ENCODE measurements around the gene SELL. TPM values are rescaled to one million over a fixed set of nuclear protein-coding genes. Genes with fewer than 3 reads are reported as not detected.
"Not testable (repeated sequence)": the region's sequence is repeated elsewhere in the genome, so short reads cannot be mapped to it uniquely, and the experiment has no call there.

The SELL gene
- total RNA-seq, 1 donor from 2014 or later = not detected

DNA sequence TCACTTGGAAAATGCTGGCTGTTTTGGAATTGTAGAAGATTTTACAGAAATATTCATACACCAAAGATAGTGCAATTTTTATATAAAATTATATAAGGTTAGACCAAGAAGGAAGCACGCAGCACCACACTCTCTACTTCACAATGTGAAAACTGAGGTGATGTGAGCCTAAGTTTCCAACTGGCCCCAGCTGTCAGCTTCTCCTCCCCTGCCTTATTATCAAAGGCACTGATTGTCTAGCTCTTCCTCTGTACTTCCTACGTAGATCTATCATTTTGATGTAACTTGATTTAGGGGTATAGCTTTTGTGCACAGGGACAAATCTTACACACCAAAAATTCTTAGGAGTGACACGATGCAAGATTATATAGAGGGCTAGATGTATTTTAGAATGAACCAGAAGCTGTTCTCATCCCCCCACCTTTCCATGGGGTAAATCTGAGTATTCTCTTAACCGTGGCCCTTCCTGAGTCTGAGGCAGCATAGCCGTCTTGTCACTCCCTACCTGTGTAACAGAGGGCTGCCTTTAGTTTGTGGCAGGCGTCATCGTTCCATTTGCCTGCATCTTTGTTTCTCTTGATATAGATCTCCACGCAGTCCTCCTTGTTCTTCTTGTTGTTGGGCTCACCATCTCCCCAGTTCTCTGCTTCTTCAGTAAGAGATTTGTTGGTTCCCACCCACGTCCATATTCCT lies 3.4 kb downstream of the SELL start:
- no peak for DNase-seq (ENCODE audit: low read depth)

DNA sequence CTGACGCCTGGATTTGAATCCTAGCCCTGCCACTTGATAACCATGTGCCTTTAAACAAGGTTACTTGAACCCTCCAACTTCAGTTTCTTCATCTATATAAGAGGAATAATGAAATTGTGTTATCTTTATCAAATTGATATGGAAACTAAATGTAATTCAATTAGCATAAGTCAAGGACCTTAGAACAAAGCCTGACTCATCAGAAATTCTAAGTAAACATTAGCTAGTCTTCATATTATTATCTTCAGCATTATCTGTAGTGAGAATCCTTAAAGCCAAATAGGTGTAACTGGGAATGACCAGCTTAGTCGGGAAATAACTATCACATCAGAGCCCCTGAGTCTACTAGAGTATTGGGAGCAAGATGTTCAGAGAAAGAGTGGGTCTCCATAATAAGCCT lies 6.6 kb downstream of the SELL start:
- no peak for DNase-seq (ENCODE audit: low read depth)

DNA sequence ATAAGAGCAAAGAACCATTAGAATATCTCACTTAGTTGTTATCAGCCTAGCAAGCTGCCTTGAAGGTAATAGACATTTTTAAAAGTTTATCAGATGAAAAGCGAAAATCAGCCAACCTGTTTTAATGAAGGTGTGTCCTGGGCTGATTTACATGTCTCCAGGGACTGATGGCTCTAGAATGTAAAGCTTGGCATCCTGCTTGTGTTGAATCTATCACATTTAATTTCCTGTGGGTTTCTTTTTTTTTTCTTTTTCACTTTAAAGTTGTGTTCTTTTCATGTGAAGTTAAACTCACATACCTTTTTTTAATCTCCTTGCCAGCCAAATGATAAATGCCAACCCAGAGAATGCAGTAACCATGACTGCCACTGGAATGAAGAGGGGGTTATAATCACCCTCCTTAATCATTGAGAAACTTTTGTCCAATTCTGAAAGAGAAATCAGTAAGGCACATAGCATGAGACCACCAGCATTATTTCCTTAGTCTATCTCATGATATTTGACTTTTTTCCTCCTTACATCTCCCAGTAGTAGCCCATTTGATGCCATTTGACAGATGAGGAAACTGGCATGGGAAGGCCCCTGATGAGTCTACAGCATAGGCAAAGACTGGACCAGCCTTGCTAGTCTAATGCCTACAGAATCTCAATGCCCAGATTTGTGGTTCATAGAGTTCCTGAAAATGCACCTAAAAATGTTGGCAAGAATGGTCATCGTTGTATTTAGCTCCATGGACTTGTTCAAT lies 10.0 kb downstream of the SELL start:
- no peak for DNase-seq (ENCODE audit: low read depth)

DNA sequence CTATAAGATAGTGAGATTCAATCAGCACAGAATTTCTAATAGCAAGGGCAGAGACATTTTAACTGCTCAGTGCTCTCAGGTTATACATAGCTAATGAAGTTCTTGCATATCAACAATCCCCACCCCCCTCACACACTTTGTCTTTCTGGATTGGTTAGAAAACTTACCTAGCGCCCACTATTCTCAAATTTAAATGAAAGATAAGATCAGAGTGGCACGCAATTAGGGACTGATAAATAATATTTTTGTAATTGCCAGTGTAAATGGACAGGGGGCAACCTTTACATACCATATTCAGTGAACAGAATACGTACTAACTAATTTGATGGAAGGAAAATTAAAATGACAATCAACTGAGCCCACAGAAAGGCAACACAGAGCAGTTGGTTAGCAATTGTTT lies 11.7 kb downstream of the SELL start:
- no peak for DNase-seq (ENCODE audit: low read depth)

DNA sequence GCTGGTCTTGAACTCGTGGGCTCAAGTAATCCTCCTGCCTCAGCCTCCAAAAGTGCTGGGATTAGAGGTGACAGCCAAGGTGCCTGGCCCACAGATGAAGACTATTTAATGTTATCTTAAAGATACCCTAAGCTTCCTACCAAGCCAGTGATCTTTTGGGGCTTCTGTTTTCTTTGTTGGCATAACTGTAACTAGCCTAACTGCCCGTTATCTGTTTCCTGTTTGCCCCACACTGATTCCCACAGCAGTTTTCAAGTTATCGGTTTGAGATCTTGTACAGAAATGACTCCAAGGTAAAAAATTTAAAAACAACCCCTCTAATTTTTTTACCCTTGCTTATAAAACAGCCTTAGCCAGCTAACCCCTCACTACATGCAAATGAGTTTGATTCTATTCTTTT lies 12.4 kb downstream of the SELL start:
- DNase-seq (ENCODE audit: low read depth) = no peak

DNA sequence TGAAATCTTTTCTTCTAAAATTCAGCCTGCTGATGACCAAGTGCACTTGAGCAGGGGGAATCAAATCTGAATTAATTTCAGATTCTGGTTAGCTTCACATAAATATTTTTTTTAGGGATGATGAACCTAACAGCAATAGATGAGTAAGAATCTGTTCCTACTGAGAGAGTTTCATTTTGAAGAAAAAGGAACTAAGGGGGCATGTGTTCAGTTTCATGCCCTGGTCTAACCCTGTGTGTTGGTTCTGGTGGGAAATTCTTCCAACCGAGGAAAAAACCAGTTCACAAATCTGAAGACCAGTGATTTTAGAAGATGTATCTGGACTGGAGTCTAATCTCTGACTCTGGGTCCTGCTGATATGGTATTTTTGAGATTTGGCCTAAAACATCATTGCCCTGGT lies 13.7 kb downstream of the SELL start:
- DNase-seq (ENCODE audit: low read depth) = no peak

DNA sequence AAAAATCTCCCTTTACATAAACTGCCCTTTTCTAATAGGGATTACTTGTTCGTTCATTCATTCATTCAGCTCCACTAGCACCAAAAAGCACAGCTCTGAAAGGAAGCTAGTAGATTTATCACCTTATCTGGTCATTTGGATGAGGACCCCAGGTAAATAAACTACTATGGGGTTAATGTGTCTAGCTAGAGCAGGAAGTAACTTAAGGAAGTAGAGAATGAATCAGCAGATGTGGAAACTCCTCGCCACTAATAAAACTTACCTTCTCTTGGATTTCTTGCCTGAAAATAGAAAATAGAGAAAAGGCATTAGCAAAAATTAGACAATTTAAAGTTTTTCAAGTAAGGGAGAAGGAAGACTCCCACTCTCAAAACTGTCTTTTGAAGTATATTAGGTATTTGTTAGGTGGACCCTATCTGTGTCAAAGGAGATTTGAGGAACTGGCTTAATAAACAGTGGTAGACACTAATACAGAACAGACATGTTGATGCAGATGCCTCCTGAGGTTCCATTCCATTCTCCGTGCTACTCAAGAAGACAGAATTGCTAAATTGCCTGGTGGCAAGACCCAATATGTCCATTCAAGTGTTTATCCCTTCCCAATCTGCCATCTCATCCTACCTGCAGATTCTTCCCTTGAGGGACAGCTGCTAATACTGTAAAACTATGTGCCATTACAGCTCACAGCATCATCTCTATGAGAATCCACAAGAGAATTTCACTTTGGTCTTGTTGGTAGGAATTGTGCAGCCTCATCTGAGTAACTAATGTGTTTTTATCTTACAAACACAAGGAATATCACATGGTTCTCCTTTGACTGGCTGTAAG lies 14.9 kb downstream of the SELL start:
- no peak for DNase-seq (ENCODE audit: low read depth)

DNA sequence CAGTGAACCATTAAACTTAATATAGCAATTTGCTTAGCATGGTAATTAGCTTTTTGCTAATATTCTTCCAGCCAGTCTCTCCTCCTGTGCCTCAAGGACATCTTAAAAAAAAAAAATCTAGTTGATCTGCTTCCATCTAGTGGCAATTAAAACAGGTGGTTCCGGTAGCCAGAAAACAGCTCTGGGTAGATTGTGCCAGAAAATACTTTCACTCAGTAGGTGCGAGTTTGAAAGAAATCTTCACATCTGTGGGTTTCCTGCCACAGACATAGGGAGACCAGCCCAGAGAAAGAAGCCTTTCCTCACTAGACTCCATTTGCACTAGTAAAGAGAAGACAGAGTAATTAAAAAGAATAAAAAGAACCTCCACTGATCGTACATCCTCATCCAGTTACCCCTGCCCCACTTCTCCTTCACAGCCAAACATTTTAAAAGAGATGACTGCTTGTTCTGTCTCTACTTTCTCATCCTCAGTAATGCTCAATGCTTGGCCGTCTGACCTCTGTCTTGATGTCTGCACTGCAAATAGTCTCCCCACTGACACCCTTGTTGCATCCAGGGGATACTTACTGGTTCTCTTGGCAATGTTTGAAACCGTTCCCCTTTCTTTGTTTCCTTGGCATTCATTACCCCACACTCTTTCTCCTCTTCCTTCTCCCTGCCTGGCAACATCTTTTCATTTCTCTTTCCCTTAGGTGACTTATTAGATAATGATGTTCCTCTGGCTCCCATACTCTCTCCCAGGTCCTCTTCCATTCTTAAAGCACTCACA lies 16.9 kb downstream of the SELL start:
- DNase-seq (ENCODE audit: low read depth) = no peak

DNA sequence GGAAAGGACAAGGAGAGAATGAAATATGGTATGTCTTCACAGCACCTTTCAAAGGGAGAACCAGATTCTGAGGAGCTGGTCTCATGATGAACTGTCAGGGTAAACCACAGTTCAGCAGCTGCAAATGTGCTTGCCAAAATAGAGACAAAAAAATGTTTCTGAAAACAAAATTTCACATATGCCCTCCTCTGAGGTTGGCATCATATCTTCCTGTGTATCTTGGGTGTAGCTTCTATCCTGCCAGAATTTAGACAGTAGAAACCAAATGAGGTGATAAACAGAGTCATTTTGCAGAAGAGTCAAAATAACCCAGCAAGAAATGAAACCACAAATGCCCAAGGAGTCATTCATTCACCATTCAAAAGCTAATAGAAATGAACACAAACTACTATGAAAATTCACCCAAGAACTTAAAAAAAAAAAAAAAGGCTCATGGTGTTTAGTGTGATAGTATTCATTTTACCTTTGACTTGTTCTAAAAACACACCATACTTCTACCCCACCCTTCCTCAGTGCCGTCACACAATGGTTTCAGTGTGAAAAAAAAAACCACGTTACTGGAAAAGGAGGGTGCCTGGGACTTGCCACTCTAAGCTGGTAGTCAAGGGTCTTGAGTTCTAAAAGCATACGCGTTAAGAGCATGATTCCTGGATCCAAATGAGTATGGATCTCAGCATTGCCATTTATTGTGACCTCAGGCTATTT lies 18.5 kb downstream of the SELL start:
- peak; percentile 29 for DNase-seq (ENCODE audit: low read depth)

DNA sequence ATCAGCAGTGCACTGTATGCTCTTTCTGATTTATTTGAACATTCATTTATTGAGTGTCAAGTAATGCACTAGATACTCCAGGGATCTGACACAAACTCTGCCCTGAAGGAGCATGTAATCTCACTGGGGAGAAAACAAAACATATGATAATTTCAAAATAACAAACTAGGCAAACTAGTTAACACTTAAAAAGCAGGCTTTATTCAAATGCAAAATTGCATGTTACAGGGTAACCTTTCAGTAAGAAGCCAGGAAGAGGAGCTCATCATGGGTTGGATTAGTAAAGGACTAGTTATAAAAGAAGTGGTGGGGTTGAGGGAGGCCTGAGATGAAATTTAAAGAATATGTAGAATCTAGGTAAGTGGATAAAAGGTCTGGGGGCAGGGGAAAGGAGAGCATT lies 20.9 kb downstream of the SELL start:
- no peak for DNase-seq (ENCODE audit: low read depth)

DNA sequence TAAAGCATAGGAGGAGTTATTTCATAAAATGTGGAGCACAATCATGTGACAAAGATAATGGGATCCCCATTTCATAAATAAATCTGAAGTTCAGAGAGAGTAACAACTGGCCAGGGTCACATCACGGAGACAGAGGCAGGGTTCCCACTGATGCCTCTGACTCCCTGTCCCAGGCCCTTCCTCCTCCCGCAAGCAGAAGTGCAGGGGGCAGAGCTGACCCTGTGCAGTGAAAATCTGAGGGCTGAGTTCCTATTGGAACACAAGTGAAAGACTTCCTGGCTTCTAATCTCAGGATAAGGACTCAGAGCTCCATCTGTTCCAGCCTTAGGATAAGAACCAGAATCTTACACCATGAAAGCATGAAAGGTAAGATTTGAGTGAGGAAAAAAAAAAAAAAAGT lies 22.0 kb downstream of the SELL start:
- DNase-seq (ENCODE audit: low read depth) = no peak

DNA sequence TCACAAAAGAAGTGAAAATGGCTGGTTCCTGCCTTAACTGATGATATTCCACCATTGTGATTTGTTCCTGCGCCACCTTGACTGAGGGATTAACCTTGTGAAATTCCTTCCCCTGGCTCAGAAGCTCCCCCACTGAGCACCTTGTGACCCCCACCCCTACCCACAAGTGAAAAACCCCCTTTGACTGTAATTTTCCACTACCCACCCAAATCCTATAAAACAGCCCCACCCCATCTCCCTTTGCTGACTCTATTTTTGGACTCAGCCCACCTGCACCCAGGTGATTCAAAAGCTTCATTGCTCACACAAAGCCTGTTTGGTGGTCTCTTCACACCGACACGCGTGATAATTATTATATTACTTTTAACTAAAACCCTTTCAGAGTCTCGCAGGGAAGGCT lies 23.0 kb downstream of the SELL start:
- DNase-seq (ENCODE audit: low read depth) = not testable (repeated sequence)

DNA sequence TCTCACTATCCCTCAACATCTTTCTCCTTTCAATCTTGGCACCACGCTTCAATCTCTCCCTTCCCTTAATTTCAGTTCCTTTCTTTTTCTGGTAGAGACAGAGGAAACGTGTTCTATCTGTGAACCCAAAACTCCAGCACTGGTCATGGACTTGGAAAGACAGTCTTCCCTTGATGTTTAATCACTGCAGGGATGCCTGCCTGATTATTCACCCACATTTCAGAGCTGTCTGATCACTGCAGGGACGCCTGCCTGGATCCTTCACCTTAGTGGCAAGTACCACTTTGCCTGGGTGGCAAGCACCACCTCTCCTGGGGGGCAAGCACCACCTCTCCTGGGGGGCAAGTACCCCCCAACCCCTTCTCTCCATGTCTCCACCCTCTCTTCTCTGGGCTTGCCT lies 27.8 kb downstream of the SELL start:
- no peak for DNase-seq (ENCODE audit: low read depth)

DNA sequence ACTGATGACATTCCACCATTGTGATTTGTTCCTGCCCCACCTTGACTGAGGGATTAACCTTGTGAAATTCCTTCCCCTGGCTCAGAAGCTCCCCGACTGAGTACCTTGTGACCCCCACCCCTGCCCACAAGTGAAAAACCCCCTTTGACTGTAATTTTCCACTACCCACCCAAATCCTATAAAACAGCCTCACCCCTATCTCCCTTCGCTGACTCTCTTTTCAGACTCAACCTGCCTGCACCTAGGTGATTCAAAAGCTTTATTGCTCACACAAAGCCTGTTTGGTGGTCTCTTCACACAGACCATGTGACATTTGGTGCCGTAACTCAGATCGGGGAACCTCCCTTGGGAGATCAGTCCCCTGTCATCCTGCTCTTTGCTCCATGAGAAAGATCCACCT lies 28.3 kb downstream of the SELL start:
- not testable (repeated sequence) for DNase-seq (ENCODE audit: low read depth)

DNA sequence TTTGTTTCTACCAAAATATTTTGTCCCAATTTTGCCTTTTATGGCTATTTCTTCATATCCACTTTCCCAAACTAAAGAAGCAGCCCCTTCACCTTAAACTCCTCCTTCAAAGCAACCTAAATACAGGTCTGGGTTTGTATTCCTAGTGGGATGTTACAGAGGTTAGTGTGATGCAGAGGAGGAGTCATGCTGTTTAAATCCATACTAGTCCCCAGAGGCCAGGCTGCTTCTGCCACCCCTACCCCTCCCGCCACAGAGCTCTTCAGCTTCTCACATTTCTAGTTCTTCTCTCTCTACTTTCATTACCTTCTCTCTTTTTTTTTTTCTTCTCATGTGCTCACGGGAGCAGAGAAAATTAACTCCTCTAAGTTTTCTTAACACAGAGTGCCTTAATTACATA lies 29.3 kb downstream of the SELL start:
- no peak for DNase-seq (ENCODE audit: low read depth)

DNA sequence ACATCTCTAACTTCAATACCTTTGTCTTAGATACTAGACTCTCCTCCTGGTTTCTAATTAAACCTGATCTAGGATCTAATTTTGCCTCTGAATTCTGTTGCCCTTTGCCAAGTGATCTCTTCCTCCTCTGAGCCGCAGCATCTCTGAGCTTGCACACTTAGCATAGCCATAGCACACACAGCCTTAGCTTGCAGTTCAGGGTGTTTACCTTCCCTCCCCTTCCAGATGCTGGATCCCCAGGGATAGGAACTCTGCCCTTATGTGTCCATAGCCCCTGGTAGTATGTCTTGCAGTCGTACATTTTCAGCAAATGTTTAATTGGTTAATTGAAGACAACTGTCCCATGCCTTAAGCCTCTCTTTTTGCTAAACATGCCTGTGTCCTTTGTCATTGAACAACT lies 30.3 kb downstream of the SELL start:
- DNase-seq (ENCODE audit: low read depth) = no peak

DNA sequence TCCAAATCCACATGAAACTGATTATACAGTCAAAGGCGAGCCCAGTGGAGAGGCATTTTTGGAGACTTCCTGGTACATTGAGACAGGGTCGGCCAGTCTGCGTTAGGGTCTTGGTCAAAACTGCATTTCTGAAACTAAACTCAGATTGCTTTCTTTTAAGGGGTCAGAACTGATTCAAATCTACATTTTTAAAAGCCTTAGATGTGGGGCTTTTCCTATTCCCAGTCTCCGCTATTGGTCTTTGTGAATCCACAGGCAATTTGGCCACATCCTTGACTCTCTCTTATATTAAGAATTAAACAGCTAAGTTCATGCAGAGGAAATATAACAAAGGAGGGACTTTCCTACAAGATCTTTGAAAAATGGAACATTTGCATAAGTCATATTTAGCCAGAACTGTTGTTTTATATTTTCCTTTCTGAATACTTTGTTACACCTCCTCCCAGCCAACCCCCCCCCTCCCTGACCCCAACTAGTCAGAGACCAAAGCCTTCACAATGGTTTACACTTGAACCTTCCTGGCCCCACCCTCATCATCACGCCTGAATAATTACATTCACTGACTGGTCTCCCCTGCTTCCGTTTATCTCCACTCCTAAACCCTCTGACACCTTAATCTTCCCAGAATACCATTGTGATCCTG lies 30.9 kb downstream of the SELL start:
- DNase-seq (ENCODE audit: low read depth) = no peak

DNA sequence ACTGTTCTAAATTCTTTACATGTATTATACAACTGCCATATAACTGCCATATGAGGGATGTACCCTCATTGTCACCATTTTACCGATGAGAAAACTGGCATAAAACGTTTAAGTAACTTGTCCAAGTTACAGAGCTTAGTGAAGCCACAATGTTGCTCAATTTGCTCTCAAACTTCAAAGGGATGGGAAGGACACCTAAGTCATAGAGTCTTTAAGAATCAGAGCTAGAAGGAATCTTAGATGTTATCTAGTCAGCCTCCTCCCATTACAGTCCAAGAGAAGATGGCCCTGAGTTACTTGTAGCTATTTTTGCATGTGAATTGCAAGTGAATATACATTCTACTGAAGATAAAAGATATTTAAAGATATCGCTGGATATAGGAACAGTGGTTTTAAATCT lies 31.7 kb downstream of the SELL start:
- no peak for DNase-seq (ENCODE audit: low read depth)

DNA sequence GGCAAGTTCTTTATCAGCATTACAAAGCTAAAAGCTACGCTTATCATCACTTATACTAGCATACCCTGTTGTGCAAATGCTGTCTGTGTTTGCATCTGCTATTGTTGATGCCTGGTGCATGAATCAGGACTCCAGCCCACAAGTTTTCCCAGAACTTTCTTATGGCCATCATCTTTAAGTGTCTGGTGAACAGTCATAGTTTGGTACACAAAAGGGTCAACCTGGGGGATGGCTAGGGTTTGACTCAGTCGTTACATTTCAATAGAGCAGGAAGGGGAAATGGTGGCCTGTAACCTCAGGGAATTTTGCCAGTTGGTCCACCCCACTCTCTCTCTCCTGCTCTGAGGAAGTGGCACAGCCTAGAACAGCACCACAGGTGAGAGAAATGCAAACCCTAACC lies 35.4 kb downstream of the SELL start:
- DNase-seq (ENCODE audit: low read depth) = no peak

DNA sequence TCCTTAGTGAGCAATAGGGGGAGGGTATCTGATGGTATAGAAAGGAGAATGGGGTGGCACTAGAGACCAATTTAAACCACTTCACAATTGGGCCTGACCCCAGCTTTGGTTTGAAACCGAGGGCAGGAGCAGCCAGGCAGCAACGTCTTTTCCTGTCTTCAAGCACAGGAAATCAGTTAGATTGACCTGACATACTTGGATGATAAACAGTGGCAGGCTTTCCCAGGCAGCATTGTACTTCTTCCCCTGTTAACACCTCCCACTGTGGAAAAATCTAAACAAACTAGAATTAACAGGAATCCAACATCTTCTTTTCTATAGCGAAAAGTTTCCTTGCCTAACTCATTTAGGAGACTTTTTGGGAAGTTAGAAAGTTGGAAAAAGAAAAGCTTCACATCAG lies 40.6 kb downstream of the SELL start:
- DNase-seq (ENCODE audit: low read depth) = no peak

Data from myocyte (in vitro differentiated cells).